AML-193 (cell line): ENCODE measurements around the gene FUBP3.
A peak's percentile ranks its signal among the peaks of the same experiment; 100 is the strongest.

Experiments
- DNase-seq, 2 experiments: peaks; one replicate each; lab custom pipeline; 2025; lab: John Stamatoyannopoulos, UW

Gene FUBP3, protein sequence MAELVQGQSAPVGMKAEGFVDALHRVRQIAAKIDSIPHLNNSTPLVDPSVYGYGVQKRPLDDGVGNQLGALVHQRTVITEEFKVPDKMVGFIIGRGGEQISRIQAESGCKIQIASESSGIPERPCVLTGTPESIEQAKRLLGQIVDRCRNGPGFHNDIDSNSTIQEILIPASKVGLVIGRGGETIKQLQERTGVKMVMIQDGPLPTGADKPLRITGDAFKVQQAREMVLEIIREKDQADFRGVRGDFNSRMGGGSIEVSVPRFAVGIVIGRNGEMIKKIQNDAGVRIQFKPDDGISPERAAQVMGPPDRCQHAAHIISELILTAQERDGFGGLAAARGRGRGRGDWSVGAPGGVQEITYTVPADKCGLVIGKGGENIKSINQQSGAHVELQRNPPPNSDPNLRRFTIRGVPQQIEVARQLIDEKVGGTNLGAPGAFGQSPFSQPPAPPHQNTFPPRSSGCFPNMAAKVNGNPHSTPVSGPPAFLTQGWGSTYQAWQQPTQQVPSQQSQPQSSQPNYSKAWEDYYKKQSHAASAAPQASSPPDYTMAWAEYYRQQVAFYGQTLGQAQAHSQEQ

DNA sequence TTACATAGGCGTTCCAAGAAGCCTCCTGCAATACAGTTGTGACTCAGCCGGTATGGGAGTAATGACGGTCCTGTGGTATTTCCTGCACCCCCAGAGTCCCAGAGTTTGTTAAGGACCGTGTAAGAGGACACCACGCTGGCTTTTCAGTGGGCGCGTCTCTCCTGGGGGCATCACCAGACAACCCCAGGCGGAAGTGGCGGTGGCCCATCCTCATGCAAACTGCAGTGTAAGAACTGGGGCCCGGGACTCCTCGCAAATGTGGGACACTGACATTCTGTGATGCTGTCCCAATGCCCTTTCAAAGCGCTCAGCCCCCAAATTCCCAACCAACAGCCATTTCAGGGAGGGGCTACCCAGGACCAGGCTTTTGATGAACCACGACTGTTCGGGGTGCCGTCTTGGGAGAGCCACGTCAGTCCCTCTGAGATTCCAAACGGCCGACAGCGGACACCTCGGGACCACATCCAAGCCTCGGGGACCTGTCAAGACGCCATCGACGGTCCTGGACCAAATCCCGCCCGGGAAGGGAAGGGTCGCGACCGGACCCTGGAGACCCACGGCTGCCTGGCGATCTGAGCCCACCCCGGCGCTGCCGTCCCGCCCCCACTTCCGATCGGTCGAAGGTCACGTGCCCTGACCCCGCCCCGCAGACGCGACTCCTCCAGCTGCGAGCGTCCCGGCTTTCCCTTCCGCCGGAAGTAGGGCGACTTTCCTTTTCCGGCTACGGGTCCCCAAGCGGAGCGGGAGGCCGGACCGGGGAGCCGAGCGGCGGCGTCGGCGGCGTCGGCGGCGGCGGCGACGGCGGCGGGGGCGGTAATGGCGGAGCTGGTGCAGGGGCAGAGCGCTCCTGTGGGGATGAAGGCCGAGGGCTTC, at the start of gene FUBP3:
Gene FUBP3, plus strand, starts transcription at position 713 of the 873 bp plus-strand sequence. Its CDS starts 104 bp downstream, at position 817.
- peak; percentile 69 to 72 for DNase-seq

DNA sequence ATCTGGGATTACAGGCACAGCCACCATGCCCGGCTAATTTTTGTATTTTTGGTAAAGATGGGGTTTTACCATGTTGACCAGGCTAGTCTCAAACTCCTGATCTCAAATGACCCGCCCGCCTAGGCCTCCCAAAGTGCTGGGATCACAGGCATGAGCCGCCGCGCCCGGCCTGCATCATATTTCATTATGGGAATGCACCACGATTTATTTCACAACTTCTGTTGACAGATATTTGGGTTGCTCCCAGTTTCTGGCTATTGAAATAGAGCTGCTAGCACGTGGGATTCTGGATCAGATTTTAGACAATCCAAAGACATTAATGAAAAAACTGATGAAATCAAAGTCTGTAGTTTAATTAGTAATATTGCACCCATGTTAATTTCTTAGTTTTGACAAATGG, 48.4 kb upstream of the FUBP3 start:
- no peak for DNase-seq

DNA sequence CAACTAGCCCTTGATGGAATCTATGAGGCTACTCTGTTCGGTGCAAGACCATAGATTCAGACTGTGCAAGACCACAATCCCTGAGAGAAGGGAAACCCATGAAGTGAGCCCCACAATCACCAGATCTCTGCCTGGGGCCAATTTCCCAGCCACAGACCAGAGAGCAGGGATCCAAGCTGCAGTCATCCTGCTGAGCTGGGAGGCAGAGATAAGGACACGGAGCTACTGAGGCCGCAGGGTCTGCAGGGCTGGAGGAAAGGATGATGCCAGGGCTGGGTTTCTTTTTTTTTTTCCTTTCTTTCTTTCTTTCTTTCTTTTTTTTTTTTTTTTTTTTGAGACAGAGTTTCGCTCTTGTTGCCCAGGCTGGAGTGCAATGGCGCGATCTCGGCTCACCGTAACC, 47.7 kb upstream of the FUBP3 start:
- DNase-seq: no peak

DNA sequence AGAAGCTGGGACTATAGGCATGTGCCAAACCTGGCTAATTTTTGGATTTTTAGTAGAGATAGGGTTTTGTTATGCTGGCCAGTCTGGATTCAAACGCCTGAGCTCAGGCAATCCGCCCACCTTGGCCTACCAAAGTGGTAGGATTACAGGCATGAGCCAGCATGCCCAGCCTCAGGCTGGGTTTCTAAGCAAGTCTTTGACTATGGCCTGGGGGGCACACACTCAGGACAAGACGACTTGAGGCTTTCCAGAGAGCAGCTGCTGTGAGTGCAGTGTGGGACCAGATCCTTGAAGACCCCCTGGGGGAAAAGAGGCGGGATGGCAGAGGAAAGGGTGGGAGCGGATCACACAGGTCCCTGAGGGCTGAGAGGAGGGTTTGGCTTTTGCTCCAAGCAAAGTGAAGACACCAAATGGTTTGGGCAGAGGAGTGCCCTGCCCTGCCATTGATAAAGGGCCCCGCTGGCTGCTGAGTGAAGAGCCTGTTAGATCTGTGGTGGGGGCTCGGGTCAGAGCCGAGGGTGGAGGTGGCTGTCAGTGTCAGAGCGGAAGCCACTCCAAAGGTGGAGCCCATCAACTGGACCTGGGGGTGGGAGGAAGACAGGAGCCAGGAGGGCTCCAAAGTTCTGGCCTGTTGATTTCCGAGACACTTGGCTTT, 46.8 kb upstream of the FUBP3 start:
- no peak for DNase-seq

DNA sequence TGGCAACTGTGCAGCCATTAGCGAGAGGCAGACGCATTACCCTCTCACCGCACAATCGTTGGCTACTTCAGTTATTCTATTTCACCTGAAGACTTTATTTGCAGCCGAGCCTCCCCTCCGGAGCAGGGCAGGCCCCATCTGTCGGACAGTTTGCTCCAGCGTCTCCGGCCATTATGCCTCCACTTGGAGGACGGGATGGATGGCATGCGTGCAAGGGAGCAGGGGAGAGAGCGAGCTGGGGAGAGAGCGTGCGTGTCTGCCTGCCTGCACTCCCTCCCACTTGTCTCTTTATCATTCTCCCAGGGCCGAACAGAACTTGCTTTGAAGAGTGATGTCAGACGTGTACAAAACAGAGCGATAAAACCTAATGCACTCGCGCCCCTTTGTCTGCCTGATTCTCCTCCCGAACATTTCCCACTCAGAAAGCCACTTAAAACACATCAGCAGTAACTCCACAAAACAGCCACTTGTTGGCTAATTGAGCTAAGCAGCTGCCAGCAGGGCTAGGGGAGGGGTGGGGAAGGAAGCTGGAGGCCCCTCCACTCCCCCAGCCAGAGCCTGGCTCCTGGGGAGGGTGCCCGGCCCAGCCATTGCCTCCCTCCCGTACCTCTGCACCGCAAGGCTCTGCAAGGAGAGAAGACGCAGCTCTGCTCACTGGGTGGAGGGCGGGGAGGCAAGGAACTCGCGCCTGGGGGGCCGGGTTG, 43.4 kb upstream of the FUBP3 start:
- DNase-seq: no peak

DNA sequence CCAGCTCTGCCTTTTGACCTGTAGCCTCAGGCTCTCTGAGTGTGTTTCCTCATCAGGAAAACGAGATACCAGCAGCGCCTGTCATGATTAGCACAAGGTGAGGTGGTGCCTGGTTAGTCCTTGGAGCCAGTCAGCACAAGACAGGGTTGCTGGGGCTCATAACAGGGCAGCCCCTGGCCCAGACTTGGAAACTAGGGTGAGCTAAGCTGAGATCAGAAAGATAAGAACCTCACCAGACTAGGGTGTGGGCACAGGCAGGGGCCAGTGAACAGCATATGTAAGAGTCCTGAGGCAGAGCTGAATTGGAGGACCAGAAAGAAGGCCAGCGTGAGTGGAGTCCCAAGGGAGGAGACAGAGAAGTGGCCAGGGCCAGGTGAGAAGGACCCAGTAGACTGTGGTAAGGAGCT, 42.7 kb upstream of the FUBP3 start:
- no peak for DNase-seq

DNA sequence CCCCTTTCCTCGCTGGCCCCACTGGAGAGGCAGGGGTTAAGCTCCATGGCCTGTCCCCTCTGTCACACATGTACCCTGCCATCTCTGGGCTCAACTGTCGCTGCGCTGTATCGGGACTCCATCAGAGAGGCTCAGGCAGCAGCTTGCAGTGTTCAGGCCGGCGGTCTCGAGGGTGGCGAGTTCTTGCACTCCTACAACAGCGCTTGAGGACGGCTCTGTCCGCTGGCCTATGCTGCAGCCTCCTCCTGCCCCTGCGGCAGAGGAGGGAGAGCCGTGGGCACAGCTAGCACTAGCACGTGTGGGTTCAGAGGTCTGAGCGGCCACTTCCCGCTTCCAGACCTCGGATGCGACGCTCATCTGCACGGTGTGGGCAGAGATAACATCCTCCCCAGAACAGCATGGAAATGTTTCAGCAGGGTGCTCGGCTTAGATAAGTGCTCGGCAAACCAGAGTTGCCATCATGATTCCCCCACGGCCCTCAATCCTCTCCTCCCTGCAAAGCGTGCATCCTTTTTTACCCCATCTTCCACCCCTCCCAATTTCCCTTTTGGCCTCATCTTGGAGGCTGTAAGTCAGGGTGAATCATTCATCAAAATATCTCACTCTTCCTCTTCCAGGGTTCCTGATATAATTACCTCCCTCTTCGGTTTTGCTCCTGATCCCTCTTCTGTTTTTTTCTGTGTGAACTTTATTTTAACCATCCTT, 41.9 kb upstream of the FUBP3 start:
- peak in 1 of 2 experiments; percentile 4 for DNase-seq

DNA sequence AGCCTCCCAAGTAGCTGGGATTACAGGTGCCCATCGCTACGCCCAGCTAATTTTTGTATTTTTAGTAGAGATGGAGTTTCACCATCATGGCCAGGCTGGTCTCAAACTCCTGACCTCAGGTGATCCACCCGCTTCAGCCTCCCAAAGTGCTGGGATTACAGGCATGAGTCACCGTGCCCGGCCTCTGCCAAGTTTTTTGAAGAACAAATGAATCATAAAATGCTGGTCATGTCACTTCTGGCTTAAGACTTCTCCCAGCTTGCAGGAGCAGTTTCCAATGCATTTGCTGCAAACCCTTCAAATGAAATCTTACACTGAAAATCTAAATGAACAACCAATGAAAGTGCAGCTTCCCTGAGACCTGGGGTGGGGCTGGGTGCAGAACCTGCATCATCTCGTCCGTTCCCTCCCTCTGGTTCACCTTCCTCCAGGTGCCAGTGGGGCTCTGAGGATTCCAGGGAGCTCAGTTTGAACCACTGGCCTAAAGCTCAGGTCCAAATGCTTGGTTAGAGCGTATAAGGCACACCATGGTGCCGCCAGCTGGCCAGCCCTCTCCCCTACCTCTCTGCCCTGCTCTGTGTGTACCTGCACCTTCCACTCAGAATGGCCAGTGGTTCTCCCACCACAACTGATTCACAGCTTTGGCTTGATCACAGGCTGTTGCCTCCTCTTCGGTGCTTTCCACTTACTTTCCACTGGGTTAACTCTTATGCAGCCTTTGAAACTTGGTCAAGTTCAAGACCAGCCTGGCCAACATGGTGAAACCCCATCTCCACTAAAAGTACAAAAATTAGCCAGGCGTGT, 39.8 kb upstream of the FUBP3 start:
- DNase-seq: no peak

DNA sequence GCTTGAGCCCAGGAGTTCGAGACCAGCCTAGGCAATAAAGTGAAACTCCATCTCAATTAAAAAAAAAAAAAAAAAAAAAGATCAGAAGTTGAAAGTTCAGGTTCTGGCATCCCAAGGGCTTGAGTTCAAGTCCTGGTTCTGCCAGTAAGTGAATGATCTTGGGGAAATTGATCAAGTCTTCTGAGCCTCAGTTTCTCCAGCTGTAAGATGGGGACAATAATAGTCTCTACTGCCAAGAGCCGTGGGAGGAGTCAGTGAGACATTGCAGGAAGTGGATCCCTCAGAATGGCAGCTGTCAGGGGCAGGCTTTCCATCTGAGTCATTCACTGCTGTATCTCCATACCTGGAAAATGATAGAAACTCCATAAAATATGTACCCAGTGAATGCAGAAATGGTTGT, 37.8 kb upstream of the FUBP3 start:
- no peak for DNase-seq

DNA sequence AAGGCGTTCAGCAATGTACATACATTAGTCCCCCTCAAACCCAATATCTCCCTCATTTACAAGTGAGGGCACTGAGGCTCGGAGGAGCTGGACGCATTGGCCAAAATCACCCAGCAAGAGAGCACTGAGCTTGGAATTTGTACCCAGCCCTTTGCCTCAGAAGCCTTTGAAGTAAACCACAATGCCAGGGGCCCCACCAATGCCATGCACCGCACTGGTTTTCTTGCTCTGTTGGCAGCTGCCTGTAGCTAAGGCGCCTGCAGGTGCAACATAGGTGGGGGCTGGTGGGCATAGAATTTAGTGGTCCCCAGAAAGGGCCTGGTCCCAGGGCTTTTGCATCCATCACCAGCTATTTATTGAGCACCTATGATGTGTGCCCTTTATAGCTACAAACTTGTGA, 37.3 kb upstream of the FUBP3 start:
- no peak for DNase-seq

DNA sequence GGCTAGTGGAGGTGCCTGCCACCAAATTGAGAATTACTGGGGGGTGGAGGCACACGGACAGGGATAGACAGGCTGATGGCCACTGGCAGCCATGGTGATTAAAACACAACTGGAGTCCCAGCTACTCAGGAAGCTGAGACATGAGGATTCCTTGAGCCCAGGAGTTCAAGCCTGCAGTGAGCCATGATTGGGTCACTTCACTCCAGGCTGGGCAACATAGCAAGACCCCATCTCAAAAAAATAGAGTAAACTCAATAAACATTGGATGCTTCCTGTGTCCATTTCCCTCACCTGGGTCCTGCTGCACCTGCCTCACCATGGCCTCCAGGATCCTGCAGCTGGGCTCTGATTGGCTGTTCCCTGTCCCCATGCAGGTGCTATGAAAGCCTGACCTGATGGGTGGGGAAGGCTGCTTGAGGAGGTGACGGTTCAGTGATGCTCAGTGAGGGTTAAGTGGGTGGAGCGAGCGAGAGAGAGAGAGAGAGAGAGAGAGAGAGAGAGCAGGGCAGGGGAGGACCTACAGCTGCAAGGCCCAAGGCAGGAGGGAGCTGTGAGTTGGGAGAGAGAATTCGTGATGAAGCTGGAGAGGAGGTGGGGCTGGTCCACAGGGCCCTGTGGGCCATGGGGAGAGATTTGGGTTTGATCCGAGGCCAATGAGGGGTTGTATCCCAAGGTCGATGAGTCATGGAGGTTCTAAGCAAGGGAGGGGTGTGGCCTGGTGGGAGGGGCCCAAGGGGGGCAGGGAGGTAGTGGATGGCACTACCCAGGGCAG, 36.7 kb upstream of the FUBP3 start:
- no peak for DNase-seq

DNA sequence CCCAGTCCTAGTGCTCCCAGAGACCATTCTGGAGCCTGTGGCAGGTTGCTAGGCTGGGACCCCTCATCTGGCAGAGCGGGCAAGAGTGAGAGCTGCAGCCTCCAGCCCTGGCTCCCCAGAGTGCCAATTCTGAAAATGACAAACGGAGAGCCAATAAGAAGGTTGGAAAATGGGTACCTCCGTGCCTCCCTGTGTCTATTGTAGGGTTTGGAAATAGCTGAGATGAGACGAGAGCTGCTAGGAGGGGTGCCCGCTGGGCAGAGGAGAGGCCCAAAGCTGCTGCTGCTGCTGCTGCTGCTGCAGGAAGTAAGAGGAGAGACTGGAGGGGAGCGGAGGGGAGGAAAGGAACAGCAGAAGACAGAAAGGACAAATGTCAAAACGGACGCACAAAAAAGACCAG, 36.0 kb upstream of the FUBP3 start:
- DNase-seq: no peak

DNA sequence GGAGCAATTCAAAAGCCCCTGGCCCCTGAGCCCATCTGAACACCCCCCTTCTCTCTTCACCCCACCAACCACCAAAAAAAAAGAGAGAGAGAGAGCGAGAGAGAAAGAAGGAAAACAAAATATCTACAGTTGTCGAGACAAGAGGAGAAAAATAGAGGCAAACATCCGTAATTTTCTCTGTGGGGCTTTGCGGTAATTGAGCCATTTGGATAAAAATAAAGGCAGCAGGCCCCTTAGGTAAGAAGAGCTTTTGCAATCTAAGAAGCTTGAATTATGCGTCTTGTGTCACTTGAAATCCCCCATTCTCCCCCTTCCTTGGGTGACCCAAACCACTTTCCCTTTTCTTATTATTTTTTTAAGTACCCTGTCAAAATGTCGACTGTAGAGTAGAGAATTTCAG, 35.5 kb upstream of the FUBP3 start:
- no peak for DNase-seq

DNA sequence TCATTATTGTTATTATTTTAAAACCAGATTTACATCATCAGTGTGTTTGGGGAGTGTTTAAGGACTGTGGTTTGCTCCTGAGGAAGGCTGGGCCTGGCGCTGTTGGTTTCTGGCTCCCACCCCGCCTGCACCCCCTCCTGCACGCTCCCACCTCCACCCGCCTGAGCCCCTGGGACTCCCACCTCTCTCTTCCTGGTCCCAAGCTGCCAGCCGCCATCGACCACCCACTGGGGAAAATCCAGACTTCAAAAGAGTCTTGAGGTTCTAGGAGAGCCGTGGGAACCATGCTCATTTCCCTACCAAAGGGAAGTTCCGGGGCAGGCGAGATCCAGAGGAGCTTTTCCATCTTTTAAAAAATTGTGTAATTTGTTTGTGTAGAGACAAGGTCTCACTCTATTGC, 35.0 kb upstream of the FUBP3 start:
- no peak for DNase-seq

DNA sequence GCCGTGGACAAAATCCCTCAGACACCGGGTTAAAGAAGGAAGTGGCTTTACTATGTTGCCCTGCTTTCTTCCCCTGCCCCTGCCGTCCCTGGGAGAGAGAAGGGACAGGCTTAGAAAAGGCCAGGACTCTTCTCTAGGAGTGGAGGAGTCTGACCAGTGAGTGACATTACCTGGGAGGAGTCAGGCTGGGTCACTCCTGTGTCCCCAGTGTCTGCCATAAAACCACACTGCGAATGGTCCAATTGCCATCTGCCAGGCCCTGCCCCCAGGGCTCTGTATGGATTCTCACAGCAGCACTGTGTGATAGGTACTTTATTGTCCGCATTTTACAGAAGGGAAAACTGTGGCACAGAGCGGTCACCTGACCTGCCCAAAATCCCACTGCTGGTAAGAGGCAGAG, 31.3 kb upstream of the FUBP3 start:
- DNase-seq: no peak

DNA sequence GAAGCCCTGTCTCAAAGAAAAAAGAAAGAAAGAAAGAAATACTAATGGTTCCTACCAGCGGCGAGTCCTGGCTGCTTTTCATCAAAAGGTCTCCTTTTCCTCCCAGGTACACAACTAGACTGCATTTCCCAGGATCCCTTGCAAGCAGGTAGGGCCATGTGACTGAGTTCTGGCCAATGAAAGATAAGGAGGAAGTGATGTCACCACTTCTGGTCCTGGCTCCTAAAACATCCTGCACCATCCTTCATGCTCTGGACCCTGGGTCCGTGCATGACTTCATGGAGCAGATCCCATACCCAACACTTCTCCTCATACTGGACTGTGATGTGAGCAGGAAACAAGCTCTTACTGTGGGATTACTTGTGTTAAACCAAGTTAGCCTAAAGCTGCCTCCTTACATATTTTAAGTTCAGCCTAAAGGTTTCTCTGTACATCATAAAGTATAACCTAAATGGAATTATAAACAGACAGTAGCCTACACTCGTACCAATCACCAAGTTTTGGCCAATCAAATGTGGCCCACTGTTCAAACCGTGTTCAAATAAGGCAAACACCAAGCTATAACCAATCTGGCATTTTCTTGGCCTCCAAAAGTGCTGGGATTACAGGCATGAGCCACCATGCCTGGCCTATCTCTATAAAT, 30.2 kb upstream of the FUBP3 start:
- no peak for DNase-seq

DNA sequence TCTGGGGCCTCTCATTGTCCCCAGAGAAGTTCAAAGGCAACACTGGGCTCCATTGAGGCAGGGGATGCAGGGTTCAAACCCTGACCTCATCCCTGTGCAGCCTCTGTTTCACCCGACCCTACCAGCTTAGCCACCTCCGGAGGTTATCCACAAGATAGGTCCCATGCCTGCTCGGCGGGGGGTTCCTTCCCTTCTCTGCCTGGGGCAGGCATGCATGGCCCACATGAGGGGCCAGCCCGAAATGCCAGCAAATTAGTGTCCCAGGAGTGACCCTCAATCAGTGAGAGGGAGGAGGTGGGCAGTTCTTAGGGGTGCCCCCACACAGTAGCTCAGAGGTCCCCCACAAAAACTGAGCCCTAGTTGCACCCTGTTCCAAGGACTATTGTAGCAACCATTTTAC, 24.8 kb upstream of the FUBP3 start:
- DNase-seq: no peak

DNA sequence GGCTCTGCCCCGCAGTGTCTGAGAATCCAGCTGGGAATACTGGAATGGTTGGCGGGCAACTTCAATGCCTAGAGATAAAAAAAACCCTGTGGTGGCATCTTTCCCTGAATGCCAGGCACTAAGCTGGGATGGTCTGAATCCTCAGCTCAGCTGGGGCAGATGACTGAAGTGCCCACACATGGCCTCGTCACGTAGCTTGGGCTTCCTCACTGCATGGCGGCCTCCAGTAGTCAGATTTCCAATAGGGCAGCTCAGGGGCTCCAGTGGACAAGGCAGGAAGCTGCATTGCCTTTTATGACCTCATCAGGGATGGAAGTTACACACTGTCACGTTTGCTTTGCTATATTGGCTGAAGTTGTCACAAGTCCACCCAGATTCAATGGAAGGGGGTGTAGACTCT, 24.3 kb upstream of the FUBP3 start:
- DNase-seq: no peak

DNA sequence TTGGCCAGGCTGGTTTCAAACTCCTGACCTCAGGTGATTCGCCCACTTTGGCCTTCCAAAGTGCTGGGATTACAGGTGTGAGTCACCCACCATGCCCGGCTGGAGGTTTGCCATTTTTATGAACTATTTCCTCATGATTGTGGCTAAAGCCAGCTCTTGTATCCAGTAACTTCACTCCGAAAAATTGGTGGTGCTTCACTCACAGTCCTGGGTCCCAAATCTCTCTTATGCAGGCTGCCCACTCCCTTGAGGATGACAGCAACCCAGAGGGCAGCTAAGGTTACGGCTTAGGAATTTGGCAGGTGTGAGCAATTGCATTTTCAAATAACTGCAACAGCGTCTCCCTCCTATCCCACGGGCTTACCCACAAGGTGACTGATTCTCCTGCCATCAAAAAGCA, 23.4 kb upstream of the FUBP3 start:
- DNase-seq: no peak
